Activated CD8-positive, alpha-beta memory T cell treated with anti-CD3 and anti-CD28 coated beads for 48 hours (primary cell): ENCODE data around the gene OGFOD2.

Source experiments
- DNase-seq, 3 experiments: peaks; one replicate each; pipeline ENCODE4 v3.0.0-alpha.2; 2020; ENCODE audit warnings: low read depth in 2 of 3, low spot score in 2 of 3

OGFOD2 gene

DNA sequence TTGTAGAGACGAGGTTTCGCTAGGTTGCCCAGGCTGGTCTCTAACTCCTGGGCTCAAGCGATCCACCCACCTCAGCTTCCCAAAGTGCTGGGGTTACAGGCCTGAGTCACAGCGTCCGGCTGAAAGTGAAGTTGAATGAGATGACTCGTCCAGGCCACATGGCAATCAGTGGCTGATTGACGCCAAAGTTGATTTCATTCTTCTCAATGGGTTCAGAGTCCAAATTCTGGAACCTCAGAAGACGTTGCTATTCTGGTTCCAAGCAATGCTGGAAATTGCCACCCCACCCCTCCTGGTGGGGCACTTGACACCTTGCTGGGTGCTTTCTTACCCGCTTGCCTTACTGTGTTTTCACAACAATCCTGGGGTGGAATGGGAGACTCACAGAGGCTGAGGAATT is 23.6 kb upstream of the OGFOD2 start:
- DNase-seq, result no peak

DNA sequence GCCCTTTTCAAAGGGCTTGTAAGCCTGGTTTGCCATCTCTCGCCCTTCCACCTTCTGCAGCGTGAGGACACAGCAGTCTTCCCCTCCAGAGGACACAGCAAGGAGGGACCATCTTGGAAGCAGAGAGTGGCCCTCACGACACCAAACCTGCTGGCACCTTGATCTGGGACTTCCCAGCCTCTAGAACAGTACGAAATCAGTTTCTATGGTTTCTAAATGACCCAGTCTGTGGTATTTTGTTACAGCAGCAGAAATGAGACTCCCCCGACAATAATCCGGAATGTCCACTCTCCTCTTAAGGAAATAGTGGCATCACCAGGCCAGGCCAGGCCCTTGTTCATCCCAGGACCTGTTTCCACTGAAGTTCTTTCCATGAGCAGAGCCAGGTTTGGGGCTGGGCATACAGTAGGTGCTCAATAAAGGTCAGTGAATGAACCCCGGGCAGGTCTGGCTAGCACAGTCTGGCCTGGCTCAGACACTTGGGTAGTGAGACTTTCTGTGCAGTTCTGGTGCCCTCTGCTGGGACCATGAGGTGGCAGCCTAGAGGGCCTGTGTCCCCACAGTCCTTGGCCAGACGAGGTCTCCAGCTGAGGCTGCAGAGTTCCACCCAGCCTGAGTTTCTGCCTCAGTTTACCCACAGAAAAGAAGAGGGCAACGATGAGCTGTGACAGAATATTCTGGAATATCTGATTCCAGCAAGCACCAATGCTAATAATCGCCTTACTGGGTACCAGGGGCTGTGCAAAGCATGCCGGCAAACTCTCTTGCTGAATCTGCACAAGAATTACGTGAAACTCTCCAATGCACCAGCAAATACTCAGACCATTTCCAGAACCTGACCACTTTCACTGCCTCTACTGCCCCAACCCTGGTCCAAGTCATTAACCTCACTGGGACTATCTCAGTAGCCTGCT is 22.8 kb upstream of the OGFOD2 start:
- peak in 1 of 3 experiments; percentile 51 for DNase-seq

DNA sequence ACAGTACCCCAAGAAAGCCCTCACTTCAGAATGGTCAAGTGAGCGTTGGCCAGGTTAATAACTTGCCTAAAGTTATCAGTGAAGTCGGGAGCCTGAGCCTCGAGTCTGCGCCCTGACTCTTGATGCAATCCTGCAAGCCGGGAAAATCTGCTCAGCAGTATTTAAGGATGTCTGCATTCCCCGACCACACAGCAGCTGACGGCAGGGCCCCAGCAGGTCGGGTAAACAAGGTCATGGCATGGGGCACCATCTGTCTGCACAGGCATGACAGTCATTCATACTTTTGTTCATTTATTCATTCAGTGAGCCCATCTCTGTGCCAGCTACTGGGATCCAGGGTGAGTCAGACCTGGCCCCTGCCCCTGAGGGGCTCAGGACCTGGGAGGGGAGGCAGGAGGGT is 19.9 kb upstream of the OGFOD2 start:
- DNase-seq, result no peak

DNA sequence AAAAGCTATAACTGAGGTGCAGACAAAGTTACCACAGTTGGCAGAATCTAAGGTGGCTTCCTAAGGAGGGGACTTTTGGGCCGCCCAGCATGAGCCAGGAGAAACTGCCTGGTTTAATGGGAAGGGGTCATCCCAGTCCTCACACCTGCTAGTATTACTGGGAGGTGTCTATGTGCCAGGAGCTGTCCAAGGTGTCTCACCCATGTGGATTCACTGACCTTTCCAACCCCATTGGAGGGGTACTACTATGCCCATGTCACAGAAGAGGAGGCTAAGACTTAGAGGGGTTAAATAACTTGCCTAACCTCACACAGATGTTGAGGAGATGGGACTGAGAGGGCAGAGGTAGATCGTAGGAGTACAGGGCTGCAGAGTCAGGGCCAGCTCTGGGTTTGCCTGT is 19.0 kb upstream of the OGFOD2 start:
- DNase-seq, result no peak

DNA sequence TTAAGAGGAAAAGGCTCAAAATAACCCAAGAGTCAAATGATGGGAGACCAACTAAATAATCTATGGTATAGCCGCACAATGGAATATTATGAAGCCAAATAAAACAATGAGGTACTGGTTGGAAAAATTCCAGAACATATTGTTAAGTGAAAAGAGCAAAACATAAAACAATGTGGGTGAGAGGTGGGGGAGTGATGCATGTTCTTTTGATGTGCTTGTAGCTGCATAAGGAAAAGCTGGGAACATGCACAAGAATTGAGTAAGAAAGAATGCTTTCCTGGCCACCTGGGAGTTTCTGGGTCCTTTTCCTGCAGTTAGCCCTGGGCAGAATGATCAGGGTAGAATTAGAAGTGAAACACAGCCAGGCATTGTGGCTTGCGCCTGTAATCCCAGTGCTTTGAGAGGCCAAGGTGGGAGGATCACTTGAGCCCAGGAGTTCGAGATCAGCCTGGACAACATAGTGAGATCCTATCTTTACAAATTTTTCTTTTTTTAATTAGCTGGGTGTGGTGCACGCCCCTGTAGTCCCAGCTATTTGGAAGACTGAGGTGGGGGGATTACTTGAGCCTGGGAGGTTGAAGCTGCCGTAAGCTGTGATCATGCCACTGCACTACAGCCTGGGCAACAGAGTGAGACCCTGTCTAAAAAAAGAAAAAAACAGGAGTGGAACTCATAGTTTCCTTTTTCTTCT is 16.7 kb upstream of the OGFOD2 start:
- DNase-seq, result no peak

DNA sequence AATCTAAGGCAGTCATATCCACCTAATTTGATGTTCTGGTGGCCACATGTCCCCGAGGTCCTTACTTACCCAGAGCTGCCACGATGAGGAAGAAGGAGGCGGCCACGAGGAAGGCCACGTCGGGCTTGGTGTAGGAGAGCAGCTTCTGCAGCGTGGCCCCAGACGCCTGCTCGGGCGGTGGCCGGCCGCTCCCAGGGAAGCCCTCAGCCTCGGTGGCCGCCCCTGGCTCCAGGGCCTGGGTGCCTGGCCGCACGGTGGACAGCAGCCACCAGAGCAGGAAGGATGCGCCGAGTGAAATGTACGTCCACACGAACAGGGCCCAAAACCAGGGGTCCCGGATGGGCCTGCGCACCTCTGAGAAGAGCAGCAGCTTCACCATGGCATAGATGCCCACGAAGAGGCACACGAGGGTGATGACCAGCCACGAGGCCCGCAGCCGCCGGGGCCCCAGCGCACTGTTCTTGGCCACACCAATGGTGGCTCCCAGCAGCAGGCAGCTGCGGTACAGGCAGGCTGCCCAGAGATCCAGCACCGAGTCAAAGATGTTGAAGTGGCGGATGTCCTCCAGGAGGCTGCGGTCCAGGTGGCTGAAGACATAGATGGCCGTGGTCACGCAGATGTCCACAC is 15.4 kb upstream of the OGFOD2 start:
- no peak for DNase-seq

DNA sequence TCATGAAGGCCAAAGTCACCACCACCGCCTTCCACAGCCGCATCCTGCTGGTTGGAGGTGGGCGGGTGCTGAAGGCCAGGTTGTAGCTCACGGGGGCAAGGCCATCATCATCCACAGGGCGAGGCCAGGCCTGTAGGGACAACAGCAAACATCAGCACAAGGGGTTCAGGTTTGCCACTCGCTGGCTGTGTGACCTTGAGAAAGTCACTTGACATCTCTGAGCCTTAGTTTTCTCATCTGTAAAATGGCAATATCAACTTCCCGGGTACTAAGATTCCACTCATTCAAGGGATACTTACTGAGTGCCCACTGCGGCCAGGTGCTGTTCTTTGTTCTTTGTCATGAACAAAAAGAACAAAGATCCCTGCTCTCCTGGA is 14.9 kb upstream of the OGFOD2 start:
- no peak for DNase-seq

DNA sequence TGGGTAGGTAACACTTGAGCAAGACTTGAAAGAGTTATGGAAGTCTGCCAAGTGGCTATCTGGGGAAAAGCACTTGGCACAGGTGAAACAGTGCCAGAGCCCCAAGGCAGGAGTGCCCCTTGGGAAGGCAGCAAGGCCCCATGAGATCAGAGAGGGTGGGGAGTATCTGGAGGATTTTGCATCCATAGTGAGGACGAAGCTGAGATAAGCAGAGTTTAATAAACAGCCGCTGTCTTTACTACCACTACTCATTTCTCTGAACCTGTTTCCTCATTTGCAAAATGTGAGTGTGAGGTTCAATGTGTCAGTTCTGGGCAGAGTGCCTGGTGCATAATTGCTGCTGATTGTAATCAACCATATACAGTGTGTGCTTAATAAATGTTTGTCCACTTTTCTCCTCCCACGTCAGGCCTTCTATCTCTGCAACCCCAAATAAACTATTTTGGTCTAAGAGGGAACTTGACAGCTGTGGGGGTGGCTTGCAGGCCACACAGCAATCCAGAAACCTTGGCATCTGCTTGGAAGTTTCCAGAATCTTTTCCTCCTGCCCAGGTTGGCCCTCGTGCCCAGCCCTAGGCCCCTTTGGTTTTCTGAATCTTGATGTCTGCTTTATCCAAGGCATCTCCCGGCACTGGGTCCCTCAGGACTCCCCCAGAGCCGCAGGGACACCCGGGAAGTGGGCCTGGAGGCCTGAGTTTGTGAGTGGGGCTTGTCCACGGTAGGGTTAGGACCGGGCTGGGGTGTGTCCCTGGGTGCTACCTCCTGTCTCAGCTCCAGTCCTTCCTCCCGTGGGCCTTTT is 13.3 kb upstream of the OGFOD2 start:
- no peak for DNase-seq

DNA sequence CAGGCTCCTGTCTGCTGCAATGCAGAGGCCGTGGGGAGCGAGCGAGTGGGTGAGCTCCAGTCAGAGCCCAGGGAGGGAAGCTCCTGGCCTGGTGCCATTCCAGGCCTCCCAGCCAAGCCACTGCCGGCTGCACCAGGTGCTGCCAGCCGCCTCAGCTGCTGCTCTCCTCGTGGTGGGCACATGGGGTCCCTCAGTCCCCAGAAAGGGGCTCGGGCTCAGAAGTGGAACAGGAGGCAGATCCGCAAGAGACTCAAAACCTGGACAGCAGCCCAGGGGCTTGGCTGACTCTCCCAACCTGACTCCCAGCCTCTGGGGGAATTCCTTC is 11.1 kb upstream of the OGFOD2 start:
- DNase-seq, result no peak

DNA sequence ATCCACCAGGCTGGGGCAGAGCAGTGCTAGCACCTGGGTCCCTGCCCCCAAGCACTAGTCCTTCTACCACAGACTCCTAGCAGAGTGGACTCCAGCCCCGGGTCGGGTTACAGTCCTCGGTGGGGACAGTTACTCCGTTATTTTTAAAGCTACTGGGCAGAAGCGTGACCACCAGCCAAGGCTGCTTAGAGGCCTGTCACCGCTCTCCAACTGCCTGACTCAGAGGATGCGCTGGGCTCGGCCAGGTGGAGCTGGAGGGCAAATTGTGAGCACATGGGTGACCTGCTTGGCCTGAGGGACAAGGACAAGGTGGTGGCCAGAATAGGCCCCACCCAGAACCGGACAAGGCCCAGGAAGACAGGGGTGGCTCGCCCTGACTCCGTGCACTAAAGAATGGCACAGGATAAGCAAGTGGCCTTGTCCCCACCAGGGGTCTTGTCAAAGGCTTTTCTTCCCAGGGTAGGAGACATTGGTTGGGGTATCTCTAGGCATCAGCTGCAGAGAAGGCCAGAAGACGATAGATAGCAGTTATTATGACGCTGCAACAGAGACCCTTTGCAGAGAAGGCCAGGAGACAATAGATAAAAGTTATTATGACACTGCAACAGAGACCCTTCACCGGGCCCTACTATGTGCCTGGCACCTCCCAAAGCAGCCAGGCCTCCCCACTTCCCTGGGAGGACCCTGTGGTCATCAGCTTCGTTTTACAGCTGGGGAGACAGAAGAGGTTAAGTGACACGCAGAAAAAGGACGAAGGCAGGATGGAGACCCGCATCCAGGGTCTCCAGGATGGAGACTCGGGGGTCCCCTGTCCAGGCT is 10.4 kb upstream of the OGFOD2 start:
- no peak for DNase-seq

DNA sequence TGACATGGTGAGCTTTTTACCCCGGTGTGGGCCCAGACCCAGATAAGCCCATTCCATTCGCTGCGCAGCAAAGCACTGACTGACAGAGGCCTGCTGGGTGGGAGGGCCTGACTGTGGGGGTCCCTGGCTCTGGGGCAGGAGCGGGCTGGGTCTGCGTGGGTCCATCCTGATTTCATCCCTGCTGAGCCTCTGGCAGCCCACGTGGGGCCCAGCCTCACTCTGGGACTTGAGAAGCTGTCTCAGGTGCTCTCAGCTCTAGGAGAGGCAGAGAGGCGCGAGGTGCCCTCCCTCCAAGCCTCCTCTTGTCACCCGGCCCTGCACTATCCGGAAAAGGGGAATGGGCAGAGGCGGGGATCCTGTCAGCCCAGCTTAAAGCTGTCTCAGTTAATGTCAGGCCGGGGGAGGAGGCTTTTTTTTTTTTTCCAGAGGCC is 9.7 kb upstream of the OGFOD2 start:
- no peak for DNase-seq

DNA sequence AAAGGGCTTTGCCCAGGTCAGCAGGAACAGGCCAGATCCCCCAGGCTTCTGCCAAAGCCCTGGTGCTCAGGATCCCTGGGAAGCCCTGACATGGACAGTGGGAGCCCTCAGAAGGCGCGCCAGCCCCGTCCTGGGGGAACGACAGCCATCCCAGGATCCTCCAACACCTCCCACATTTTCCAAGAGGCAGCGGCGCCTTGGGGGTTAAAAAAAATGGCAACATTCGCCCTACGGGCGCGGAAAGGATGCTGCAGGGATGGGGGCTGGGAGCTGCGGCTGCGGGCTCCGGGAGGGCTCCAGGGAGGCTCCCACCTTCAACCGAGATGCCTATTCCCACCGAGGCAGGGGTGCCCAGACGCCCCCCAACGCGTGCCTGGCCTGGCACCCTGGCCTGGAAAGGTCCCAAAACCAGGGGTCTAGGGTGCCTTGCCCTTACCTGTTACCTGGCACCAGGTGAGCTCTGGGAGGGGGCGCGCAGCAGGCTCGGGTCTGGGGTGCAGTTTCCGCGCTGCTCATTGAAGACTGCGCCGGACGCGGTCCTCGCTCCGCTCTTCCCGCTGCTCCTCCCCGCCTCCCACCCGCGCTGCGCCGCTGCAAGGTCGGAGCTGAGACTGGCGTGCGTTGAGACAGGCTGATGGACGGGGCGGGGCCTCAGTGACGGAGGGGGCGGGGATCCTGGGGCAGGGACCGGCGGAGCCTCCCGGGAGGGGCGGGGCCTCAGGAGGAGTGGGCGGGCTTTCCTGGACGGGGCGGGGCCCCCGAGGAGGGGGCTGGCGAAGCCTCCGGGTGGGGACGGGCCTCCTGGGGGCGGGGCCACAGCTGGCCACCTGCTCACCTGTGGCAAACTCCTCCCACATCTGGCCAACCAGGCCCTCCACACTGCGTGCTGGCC is 8.9 kb upstream of the OGFOD2 start, which contains the start of gene ABCB9:
ABCB9 (minus strand) TSS at position 613 of the 892 bp plus-strand sequence. CDS start 6,228 bp downstream, outside the sequence.
- peak; percentile 85 to 92 (median 91) for DNase-seq

DNA sequence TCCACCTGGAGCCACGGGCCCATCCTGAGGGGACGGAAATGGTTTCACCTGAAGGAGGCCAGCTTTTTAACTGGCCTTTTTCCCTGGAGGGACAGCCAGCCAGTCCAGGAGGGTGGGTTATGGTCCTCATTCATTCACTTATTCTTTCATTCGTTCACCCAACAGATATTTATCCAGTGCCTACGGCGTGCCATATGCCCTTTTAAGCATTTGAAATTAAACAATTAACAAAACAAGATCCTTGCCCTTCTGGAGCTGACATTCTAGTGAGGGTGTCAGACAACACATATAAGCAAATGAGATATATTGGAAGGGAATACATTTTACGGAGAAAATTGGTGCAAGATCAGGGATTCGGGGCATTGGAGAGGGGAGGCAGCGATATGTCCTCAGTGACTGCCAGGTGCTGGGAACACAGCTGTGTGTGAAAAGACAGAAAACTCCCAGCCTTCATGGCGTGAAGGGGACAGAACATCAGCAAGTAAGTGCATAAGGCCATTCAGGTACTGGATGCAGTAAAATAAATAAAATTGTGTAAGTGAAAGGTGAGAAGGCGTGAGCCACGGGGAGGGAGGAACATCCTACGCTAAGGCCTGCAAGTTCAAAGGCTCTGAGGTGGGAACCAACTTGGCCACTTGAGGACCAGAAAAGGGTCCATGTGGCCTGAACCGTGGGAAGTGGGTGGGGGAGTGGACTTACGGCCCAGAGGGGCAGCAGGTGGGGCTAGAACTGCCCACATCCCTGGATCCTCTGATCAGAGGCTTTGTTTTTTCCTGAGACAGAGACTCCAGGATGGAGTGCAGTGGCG is 8.1 kb upstream of the OGFOD2 start:
- DNase-seq, result no peak

DNA sequence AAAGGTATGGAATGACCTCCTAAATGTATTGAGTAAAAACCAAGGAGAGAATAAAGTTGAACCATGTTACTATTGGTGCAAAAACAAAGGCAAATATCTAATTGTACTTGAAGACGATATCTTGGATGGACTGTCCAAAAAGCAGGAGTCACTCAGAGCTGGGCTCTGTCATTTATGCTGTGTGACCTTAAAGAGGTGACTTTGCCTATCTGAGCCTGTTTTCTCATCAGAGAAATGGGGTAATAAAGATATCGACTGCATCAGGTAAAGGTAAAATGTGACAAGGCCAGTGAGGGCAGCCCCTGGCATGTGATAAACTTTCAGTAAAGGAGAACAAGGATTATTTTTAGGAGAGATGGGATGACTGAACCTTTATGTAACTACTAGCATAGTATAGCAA is 6.9 kb upstream of the OGFOD2 start:
- no peak for DNase-seq

DNA sequence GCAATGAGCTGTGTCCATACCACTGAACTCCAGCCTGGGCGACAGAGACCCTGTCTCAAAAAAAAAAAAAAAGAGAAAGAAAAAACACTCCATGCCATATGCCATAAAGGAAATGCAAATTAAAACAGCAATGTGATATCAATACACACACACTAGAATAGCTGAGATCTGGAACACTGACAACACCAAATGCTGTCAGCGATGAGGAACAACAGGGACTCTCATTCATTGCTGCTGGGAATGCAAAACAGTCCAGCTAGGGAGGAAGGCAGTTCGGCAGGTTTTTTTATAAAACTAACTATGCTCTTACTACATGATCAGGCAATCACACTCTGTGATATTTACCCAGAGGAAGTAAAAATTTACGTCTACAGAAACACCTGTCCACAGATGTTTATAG is 5.4 kb upstream of the OGFOD2 start:
- no peak for DNase-seq

DNA sequence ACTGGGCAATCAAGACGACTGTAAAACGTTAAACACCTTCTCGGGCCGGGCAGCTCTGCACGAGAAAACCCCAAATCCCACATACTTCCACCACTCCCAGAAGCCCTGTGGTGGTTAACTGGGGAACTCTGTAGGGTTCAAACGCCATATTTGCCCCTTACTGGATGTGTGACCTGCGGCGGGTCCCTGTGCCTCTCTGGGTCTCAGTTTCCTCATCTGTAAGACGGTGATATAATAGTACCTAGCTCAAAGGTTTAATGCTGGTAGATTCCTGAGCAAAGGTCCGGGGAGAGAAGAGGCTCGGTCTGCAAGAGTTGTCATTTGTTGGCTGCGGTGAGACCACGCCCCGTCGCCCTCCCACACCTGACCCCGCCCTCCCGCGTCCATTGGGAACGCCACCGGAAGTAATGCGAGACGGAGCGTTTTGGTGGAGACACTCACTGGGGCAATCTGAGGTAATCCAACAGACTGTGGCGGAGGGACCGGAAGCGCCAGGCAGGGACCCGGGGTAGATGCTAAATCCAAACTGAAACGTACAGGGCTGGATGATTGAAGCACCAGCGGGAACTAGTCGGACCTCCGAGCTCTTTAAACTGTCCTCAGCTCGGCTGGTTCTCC is 661 bp upstream of the OGFOD2 start:
- DNase-seq, result peak; percentile 97 to 99 (median 98)

DNA sequence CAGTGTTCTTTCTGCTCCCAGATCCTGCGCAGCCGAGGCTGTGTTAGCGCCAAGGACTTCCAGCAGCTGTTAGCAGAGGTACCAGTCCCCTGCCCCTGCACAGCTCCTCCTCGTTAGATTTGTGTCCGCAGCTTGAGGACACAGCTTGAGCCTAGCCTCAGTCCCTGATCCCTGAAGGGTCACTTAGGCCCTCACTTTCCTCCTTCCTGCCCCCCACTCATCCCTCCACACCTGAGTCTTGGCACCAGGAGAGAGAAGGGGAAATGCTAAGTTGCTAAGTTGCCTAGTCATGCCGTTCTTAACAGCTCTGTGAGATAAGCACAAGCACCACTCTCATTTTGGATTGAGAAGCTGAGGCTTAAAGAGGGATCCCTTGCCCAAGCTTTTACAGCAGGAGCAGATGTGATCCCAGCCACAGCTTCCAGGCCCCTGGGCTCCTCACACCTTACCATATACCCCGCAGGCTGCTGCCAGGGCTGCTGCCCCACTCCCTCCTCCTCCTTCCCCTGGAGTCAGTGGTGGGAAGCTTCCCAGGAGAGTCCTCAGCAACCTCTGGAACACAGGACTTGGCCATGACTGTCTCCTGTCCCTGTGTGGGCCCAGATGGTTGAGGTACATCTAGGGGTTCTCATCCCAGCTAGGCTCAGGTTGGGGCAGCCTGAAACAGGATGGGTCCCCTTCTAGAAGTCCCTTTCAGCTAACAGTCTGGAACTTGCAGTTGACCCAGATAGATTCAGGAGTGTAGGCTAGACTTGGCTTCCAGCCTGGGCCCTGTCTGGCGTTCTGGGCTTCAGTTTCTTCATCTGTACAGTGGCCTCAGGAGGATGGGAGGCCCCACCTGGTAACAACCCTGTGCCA is 975 bp downstream of the OGFOD2 start:
- no peak for DNase-seq
